NCI-H2196 (cell line): ENCODE data around the gene CRYBA4.

ENCODE experiments used
- DNase-seq: peaks from one replicate; lab custom pipeline; 2025; ENCODE audit not compliant: unreplicated experiment; lab: John Stamatoyannopoulos, UW

CRYBA4 gene

GRCh38 chr22:26623984-26624383 lies 2.2 kb downstream of the CRYBA4 start:
- DNase-seq = no peak

GRCh38 chr22:26624803-26625202 lies 3.0 kb downstream of the CRYBA4 start:
- no peak for DNase-seq

- DNase-seq = no peak
These were observed 8.4 kb downstream of the CRYBA4 start for GRCh38 chr22:26629988-26630761.

GRCh38 chr22:26631282-26631681 lies 9.5 kb downstream of the CRYBA4 start:
- no peak for DNase-seq

GRCh38 chr22:26632422-26633155 lies 10.8 kb downstream of the CRYBA4 start:
- no peak for DNase-seq

- DNase-seq = no peak
These were observed 12.4 kb downstream of the CRYBA4 start for GRCh38 chr22:26634189-26634588.

- no peak for DNase-seq
These were observed 13.4 kb downstream of the CRYBA4 start for GRCh38 chr22:26635117-26635516.

GRCh38 chr22:26636296-26636695 lies 14.5 kb downstream of the CRYBA4 start:
- DNase-seq = no peak

- no peak for DNase-seq
These were observed 21.0 kb downstream of the CRYBA4 start for GRCh38 chr22:26642465-26643417.

GRCh38 chr22:26643418-26644100 lies 21.8 kb downstream of the CRYBA4 start:
- DNase-seq = no peak

- no peak for DNase-seq
These were observed 24.4 kb downstream of the CRYBA4 start for GRCh38 chr22:26646158-26646557.

- DNase-seq = peak; percentile 73
These were observed 26.3 kb downstream of the CRYBA4 start for GRCh38 chr22:26648011-26648497.

- DNase-seq = no peak
These were observed 27.0 kb downstream of the CRYBA4 start for GRCh38 chr22:26648528-26649388.

GRCh38 chr22:26650722-26651421 lies 29.1 kb downstream of the CRYBA4 start:
- no peak for DNase-seq

- no peak for DNase-seq
These were observed 30.1 kb downstream of the CRYBA4 start for GRCh38 chr22:26651815-26652214.

GRCh38 chr22:26656891-26657851 lies 35.4 kb downstream of the CRYBA4 start, which contains the start of gene MIAT:
Gene MIAT (plus strand): TSS chr22:26657588.
- peak; percentile 21 for DNase-seq

- no peak for DNase-seq
These were observed 36.4 kb downstream of the CRYBA4 start for GRCh38 chr22:26658161-26658560.
